DND-41 (cell line): ENCODE results near the gene CXCR2.

Experiments
- CTCF ChIP-seq: IDR thresholded peaks from 2 replicates; pipeline ENCODE4 v1.5.1; 2012; ENCODE audit warnings: borderline replicate concordance, low read length, moderate library complexity, mild to moderate bottlenecking; ENCODE audit not compliant: poor library complexity, severe bottlenecking; ENCODE audit errors: extremely low read depth
- EZH2 ChIP-seq: IDR thresholded peaks from 3 replicates; pipeline ENCODE4 v1.6.1; 2012; ENCODE audit warnings: borderline replicate concordance, low read depth, mild to moderate bottlenecking, moderate library complexity, low read length, inconsistent platforms; ENCODE audit not compliant: severe bottlenecking

- TF ChIP-seq CTCF (no peak), EZH2 (no peak)
These were observed 44.1 kb upstream of the CXCR2 start for GRCh38 chr2:218081695-218082094.
